B cell (primary cell): Measurements from ENCODE around the gene ERICH2. TPM values are rescaled to one million over a fixed set of nuclear protein-coding genes. Genes with fewer than 3 reads are reported as not detected.

Experiments used
- ATAC-seq: fragments of 200-7000 bp; cut with Tn5 transposase; one replicate; pipeline ENCODE4 v1.10.0; 2021; ENCODE audit warnings: low read depth, mild to moderate bottlenecking, moderate number of reproducible peaks, moderate library complexity
- CTCF ChIA-PET: fragments of 350-600 bp; sonication (Branson Sonifier 250); formaldehyde crosslinking; loops from one replicate; lab custom pipeline; 2021; ENCODE audit warnings: antibody characterized with exemption, inconsistent platforms; lab: Charles Lee
- POLR2A ChIA-PET: fragments of 350-600 bp; sonication (Branson Sonifier 250); formaldehyde crosslinking; loops from one replicate; lab custom pipeline; 2021; ENCODE audit warnings: antibody characterized with exemption; lab: Charles Lee
- DNase-seq: peaks from one replicate; pipeline ENCODE4 v3.0.0; 2013
- H2AFZ ChIP-seq: 2 replicates; pipeline ENCODE4 v1.6.1; 2012; ENCODE audit warnings: mild to moderate bottlenecking, low read depth, low read length; ENCODE audit not compliant: insufficient read depth, poor library complexity, severe bottlenecking
- H3K27ac ChIP-seq, 2 donors: 1 replicate in 1 of 2; 2 replicates in 1 of 2; pipeline ENCODE4 v1.5.1; 2012 to 2013; ENCODE audit warnings: low read length in 2 of 2, mild to moderate bottlenecking in 2 of 2, moderate library complexity in 1 of 2
- H3K27me3 ChIP-seq, 4 experiments: fragments of 200-600 bp in 1 of 4; sonication (generic) in 1 of 4; replicated peaks in 1 of 4; 1 replicate in 2 of 4; 2 replicates in 2 of 4; pipeline versions ENCODE4 v1.6.1 to v1.7.0; 2013 to 2016; ENCODE audit warnings: low read length in 3 of 4, mild to moderate bottlenecking in 2 of 4, mixed read lengths in 1 of 4, moderate library complexity in 1 of 4; ENCODE audit not compliant: insufficient read depth in 4 of 4, control insufficient read depth in 3 of 4; ENCODE audit errors: control extremely low read depth in 1 of 4
- H3K36me3 ChIP-seq, 2 experiments: replicated peaks in 1 of 2; 1 replicate in 1 of 2; 2 replicates in 1 of 2; pipeline versions ENCODE4 v1.6.1 to v1.7.1; 2013; ENCODE audit warnings: low read length in 1 of 2; ENCODE audit not compliant: insufficient read depth in 2 of 2, control insufficient read depth in 1 of 2; ENCODE audit errors: control extremely low read depth in 1 of 2, extremely low read depth in 1 of 2
- H3K4me1 ChIP-seq, 2 donors: fragments of 200-600 bp in 1 of 2; sonication (generic) in 1 of 2; 1 replicate in 1 of 2; 2 replicates in 1 of 2; pipeline versions ENCODE4 v1.5.1 to v1.6.1; 2013 to 2017; ENCODE audit warnings: low read length in 2 of 2; ENCODE audit not compliant: control insufficient read depth in 2 of 2, insufficient read depth in 2 of 2
- H3K4me2 ChIP-seq: replicated peaks from 2 replicates; pipeline ENCODE3; 2012; ENCODE audit warnings: mild to moderate bottlenecking, low read depth, low read length; ENCODE audit not compliant: poor library complexity, severe bottlenecking
- H3K4me3 ChIP-seq, 5 experiments: fragments of 200-600 bp in 1 of 5; sonication (generic) in 1 of 5; 1 replicate in 3 of 5; 2 replicates in 2 of 5; pipeline versions ENCODE4 v1.5.1 to v1.7.0; 2011 to 2016; ENCODE audit warnings: low read length in 4 of 5, mild to moderate bottlenecking in 4 of 5, low read depth in 2 of 5, control low read depth in 1 of 5, moderate library complexity in 1 of 5; ENCODE audit not compliant: insufficient read depth in 1 of 5; ENCODE audit errors: control extremely low read depth in 1 of 5, extremely low read depth in 1 of 5
- H3K79me2 ChIP-seq: fragments of 200-600 bp; sonication (generic); one replicate; pipeline ENCODE4 v1.6.0; 2016; ENCODE audit warnings: low read length; ENCODE audit not compliant: control insufficient read depth, insufficient read depth
- H3K9ac ChIP-seq: fragments of 200-600 bp; sonication (generic); 2 replicates; pipeline ENCODE4 v1.6.1; 2017; ENCODE audit warnings: mild to moderate bottlenecking, low read length, moderate library complexity
- H3K9me3 ChIP-seq, 3 donors: one replicate each; pipeline versions ENCODE4 v1.6.1 to v1.7.1; 2013; ENCODE audit warnings: low read length in 2 of 3; ENCODE audit not compliant: control insufficient read depth in 2 of 3, insufficient read depth in 1 of 3; ENCODE audit errors: control extremely low read depth in 1 of 3
- H4K20me1 ChIP-seq: 2 replicates; pipeline ENCODE4 v1.6.0; 2012; ENCODE audit warnings: mild to moderate bottlenecking, low read length; ENCODE audit not compliant: insufficient read depth, control insufficient read depth, poor library complexity, severe bottlenecking
- H3K27ac Mint-ChIP-seq: one replicate; pipeline ENCODE4 v1.8.0; 2021; ENCODE audit warnings: mixed read lengths
- H3K27me3 Mint-ChIP-seq: one replicate; pipeline ENCODE4 v1.8.0; 2021; ENCODE audit warnings: mixed read lengths
- H3K4me1 Mint-ChIP-seq: one replicate; pipeline ENCODE4 v1.8.0; 2021; ENCODE audit warnings: mixed read lengths
- H3K4me3 Mint-ChIP-seq: one replicate; pipeline ENCODE4 v1.8.0; 2021; ENCODE audit warnings: mixed read lengths
- H3K9me3 Mint-ChIP-seq: one replicate; pipeline ENCODE4 v1.8.0; 2022; ENCODE audit warnings: mixed read lengths; ENCODE audit not compliant: insufficient read depth
- EZH2 ChIP-seq: IDR thresholded peaks from 2 replicates; pipeline ENCODE4 v1.6.1; 2012; ENCODE audit warnings: borderline replicate concordance, low read depth, mild to moderate bottlenecking, moderate library complexity, low read length; ENCODE audit not compliant: insufficient read depth, poor library complexity, severe bottlenecking
- WGBS: methylation state at CpG from one replicate; pipeline ENCODE4 v1.1.5; 2013; ENCODE audit warnings: missing lambda C conversion rate; ENCODE audit not compliant: insufficient coverage; 5-methylcytosine and 5-hydroxymethylcytosine counted together
- intact Hi-C: fragments of 100-400 bp; cut with micrococcal nuclease; formaldehyde crosslinking; loops from one replicate; pipeline ENCODE4 v1.10.0; 2022
- polyA plus RNA-seq: library from polyadenylated mRNA; depleted of rRNA; stranded (reverse); fragments of >200 nt; gene quantifications from 2 replicates; pipeline ENCODE4 v1.2.3, GENCODE V29; 2012
- total RNA-seq, 2 donors: library from RNA; stranded (reverse); fragments of 120-200 nt in 1 of 2; gene quantifications; 1 replicate in 1 of 2; 2 replicates in 1 of 2; pipeline versions ENCODE4 v1.2.3 to v1.2.4, GENCODE V29; 2013 to 2022
- TF ChIP-seq, protein P1 (sequence below): fragments of 200-600 bp; IDR thresholded peaks from one replicate; pipeline ENCODE4 v1.8.0; 2022; ENCODE audit warnings: antibody characterized with exemption, mild to moderate bottlenecking

Gene ERICH2
- total and polyA plus RNA-seq, 2 donors (not counting 1 experiment from before 2014, with no cell fraction given), result not detected

DNA sequence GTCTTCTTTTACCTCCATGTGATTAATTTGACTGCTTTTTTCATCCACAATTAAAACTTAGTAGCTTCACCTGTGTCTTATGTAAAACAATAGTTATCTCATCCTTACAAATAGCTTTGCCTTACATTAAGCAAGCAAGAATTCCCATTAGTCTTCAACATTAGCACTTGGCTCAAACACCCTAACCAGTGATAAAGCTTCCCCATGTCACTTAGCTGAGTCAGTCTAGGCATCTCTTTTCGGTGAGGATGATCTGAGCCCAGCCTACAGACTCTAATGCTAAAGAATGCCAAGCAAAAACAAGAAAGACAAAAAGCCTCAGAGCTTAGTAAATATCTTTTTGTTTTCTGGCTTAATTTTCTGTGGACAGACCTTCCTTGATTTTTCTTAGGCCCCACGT lies 72.6 kb downstream of the ERICH2 start:
- no peaks in the 10 kb centered on the region for H3K9me3 ChIP-seq
- POLR2A ChIA-PET, result no interaction called here
- Mint-ChIP-seq H3K4me3 (no peak overlapping the region), H3K27ac (no peak overlapping the region), H3K27me3 (peaks cover 43% of the 10 kb centered on the region), H3K4me1 (no peaks in the 10 kb centered on the region), H3K9me3 (no peaks in the 10 kb centered on the region)
- ATAC-seq (no peak), DNase-seq (no peak)
- no peak overlapping the region for H3K27ac ChIP-seq
- intact Hi-C loops, result no loop called here
- H3K27me3 ChIP-seq, result peaks cover 0 to 8% (median 4%) of the 10 kb centered on the region in 4 experiments
- no peak overlapping the region for H3K4me3 ChIP-seq
- TF ChIP-seq EZH2, result no peak
- TF ChIP-seq, protein P1, sequence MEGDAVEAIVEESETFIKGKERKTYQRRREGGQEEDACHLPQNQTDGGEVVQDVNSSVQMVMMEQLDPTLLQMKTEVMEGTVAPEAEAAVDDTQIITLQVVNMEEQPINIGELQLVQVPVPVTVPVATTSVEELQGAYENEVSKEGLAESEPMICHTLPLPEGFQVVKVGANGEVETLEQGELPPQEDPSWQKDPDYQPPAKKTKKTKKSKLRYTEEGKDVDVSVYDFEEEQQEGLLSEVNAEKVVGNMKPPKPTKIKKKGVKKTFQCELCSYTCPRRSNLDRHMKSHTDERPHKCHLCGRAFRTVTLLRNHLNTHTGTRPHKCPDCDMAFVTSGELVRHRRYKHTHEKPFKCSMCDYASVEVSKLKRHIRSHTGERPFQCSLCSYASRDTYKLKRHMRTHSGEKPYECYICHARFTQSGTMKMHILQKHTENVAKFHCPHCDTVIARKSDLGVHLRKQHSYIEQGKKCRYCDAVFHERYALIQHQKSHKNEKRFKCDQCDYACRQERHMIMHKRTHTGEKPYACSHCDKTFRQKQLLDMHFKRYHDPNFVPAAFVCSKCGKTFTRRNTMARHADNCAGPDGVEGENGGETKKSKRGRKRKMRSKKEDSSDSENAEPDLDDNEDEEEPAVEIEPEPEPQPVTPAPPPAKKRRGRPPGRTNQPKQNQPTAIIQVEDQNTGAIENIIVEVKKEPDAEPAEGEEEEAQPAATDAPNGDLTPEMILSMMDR, result no peak
- H3K4me1 ChIP-seq, result no peaks in the 10 kb centered on the region
- H3K36me3 ChIP-seq, result no peaks in the 10 kb centered on the region
- no peak overlapping the region for H3K4me2 ChIP-seq
- H3K79me2 ChIP-seq, result no peaks in the 10 kb centered on the region
- H3K9ac ChIP-seq, result no peak overlapping the region
- CTCF ChIA-PET, result no interaction called here
- WGBS, result 100% methylated on average over 1 of the region's 2 CpGs
- H4K20me1 ChIP-seq, result no peaks in the 10 kb centered on the region
- no peak overlapping the region for H2AFZ ChIP-seq

DNA sequence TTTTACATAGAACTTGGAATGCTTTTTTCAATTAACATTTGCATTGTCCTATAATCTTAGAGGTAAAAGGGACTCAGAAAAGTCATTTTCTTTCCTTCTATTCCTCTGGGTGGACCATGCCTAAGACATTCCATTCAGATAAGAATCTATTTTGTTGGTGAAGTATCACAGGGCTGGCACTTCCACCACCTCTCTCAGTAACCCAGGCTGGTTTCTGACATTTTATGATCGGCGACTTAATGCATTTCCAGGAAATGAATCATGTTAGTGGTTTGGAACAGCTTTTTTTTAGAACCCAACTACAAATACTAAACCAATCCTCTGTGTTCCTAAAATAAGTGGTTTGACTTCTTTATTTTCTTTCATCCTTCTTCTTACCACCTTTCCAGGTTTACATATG lies 73.5 kb downstream of the ERICH2 start:
- CTCF ChIA-PET, result interaction anchor here (1.2 kb wide), 1 partner anchor 9 kb away, joined by 3 read pairs; no protein-coding TSS in a partner anchor
- H3K27ac Mint-ChIP-seq, result no peak overlapping the region
- no peak for DNase-seq

More for the DNA sequence above, 73.5 kb downstream of the ERICH2 start:
- Histone ChIP-seq H3K27me3 (peaks cover 0 to 5% (median 2%) of the 10 kb centered on the region in 4 experiments), H3K36me3 (no peaks in the 10 kb centered on the region), H3K9ac (no peak overlapping the region), H4K20me1 (no peaks in the 10 kb centered on the region), H3K4me2 (no peak overlapping the region), H3K4me1 (no peaks in the 10 kb centered on the region), H3K4me3 (no peak overlapping the region), H2AFZ (no peak overlapping the region), H3K79me2 (no peaks in the 10 kb centered on the region), H3K27ac (no peak overlapping the region), H3K9me3 (no peaks in the 10 kb centered on the region)
- no CpG with 5 or more reads among the region's 2 CpGs for WGBS
- Mint-ChIP-seq H3K27me3 (peaks cover 37% of the 10 kb centered on the region), H3K4me3 (no peak overlapping the region), H3K4me1 (no peaks in the 10 kb centered on the region), H3K9me3 (no peaks in the 10 kb centered on the region)
- POLR2A ChIA-PET, result no interaction called here
- no peak for ATAC-seq
- TF ChIP-seq, protein P1, result no peak
- no peak for TF ChIP-seq EZH2
- intact Hi-C loops, result no loop called here
